GM06990 (cell line): ENCODE measurements around the gene PAMR1.

Experiments
- DNase-seq: peaks from one replicate; pipeline ENCODE4 v3.0.0-alpha.2; 2011; ENCODE audit not compliant: insufficient read length; ENCODE audit errors: extremely low read depth
- H3K27me3 ChIP-seq: replicated peaks from 2 replicates; pipeline ENCODE4 v1.6.0; 2011; ENCODE audit warnings: low read length; ENCODE audit not compliant: control insufficient read depth, insufficient read depth
- H3K36me3 ChIP-seq: 2 replicates; pipeline ENCODE4 v1.5.1; 2011; ENCODE audit warnings: low read length; ENCODE audit not compliant: control insufficient read depth, insufficient read depth
- H3K4me3 ChIP-seq: replicated peaks from 2 replicates; pipeline ENCODE4 v1.5.1; 2011; ENCODE audit warnings: low read depth, mild to moderate bottlenecking, control low read depth, low read length
- TF ChIP-seq, protein P1 (sequence below): IDR thresholded peaks from 2 replicates; pipeline ENCODE4 v1.5.1; 2011; ENCODE audit warnings: low read length, control low read depth, mild to moderate bottlenecking, inconsistent platforms; ENCODE audit not compliant: insufficient read depth, poor library complexity, severe bottlenecking

PAMR1 gene

DNA sequence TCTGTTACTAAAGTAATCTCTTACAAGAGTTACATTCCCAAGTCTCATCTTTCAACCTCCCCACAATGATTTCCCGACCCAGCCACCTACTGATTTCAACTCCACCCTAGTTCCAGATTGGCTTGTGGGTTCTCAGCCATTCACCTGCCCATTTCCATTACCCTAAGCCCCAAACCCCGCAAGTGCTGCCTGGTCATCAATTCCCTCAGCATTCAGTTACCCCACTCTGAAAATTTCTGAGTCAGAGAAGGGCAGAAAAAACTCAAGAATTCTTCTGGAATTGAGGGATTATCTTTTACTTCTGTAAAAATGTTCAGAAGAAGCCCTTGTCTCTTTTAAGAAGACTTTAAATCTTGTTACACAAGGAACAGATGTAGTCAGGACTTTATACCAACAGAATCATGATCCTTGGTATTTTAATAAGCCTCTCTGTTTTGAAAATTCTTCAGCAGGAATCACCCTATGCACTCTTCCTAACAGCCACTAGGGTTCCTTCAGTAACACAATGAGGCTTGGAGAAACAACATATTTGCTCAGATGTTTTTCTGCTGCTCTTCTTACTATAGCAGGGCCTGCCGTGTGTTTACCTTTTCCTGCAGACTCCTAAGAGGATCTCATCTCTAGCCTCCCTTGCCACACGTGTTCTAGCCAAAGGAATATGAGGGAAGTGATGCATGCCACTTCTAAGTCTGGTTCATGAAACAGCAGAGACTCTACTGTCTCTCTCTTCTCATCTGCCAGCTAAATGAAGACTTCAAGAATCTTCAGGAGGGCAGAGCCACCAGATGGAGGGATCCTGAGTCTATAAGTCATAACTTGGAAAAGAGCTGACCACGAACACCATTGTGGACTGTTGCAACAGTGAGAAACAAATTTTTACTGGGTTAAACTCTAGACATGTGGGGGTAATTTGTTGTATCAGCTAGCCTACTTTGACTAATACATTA lies 29.3 kb upstream of the PAMR1 start:
- Histone ChIP-seq H3K36me3 (no peaks in the 10 kb centered on the region), H3K4me3 (no peak overlapping the region), H3K27me3 (peaks cover 1% of the 10 kb centered on the region)
- TF ChIP-seq, protein P1, sequence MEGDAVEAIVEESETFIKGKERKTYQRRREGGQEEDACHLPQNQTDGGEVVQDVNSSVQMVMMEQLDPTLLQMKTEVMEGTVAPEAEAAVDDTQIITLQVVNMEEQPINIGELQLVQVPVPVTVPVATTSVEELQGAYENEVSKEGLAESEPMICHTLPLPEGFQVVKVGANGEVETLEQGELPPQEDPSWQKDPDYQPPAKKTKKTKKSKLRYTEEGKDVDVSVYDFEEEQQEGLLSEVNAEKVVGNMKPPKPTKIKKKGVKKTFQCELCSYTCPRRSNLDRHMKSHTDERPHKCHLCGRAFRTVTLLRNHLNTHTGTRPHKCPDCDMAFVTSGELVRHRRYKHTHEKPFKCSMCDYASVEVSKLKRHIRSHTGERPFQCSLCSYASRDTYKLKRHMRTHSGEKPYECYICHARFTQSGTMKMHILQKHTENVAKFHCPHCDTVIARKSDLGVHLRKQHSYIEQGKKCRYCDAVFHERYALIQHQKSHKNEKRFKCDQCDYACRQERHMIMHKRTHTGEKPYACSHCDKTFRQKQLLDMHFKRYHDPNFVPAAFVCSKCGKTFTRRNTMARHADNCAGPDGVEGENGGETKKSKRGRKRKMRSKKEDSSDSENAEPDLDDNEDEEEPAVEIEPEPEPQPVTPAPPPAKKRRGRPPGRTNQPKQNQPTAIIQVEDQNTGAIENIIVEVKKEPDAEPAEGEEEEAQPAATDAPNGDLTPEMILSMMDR, result no peak
- no peak for DNase-seq

DNA sequence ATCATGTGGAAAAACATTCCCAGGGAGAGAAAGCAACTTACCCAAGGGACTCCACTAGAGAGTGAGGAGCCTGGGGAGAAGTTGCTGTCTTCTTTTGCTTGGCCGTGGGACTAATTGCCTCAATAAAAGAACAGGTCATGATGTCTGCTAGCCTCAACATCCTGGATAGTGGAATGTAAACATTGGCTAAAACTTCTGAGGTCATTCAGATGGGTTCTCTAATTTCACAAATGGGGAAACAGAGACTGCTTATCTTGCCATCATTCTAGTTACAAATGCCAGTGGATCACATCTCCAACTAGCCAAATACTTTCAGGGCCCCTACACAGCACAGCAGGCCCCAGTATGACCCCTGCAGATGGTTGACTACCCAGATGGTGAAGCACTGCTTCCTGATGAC lies 28.4 kb upstream of the PAMR1 start:
- TF ChIP-seq, protein P1, result no peak
- Histone ChIP-seq H3K36me3 (no peaks in the 10 kb centered on the region), H3K4me3 (no peak overlapping the region), H3K27me3 (peaks cover 1% of the 10 kb centered on the region)
- no peak for DNase-seq

DNA sequence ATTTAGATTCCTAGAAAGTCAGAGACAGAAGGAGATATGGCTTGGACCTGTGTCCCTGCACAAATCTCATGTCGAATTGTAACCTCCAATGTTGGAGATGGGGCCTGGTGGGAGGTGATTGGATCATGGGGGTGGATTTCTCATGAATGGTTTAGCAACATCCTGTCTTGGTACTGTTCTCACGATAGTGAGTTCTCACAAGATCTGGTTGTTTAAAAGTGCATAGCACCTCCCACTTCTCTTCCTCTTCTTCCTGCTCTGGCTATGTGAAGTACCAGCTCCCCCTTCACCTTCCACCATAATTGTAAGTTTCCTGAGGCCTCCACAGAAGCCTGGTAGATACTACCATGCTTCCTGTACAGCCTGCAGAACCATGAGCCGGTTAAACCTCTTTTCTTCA lies 27.6 kb upstream of the PAMR1 start:
- H3K27me3 ChIP-seq, result peaks cover 1% of the 10 kb centered on the region
- no peaks in the 10 kb centered on the region for H3K36me3 ChIP-seq
- no peak overlapping the region for H3K4me3 ChIP-seq
- DNase-seq, result no peak
- TF ChIP-seq, protein P1, result no peak

DNA sequence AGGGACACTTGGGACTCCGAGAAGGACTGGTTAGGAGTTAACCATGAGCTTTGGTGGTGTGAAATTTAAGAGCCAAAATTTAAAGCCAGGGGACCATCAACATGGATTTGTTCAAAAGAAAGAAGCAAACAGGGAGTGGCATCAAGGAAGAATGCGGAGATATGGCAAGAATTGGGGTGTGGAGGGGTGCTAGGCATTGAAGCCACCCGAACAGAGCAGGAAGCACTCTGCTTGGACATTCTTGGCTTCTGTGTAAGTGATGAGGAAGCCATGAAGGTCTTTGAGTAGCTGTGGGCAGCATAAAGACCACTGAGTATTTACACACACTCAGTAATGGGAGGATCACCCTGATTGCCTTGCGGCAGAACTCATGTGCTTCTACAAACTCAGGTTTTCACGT lies 27.2 kb upstream of the PAMR1 start:
- Histone ChIP-seq H3K36me3 (no peaks in the 10 kb centered on the region), H3K4me3 (no peak overlapping the region), H3K27me3 (peaks cover 1% of the 10 kb centered on the region)
- no peak for DNase-seq
- TF ChIP-seq, protein P1, result no peak

DNA sequence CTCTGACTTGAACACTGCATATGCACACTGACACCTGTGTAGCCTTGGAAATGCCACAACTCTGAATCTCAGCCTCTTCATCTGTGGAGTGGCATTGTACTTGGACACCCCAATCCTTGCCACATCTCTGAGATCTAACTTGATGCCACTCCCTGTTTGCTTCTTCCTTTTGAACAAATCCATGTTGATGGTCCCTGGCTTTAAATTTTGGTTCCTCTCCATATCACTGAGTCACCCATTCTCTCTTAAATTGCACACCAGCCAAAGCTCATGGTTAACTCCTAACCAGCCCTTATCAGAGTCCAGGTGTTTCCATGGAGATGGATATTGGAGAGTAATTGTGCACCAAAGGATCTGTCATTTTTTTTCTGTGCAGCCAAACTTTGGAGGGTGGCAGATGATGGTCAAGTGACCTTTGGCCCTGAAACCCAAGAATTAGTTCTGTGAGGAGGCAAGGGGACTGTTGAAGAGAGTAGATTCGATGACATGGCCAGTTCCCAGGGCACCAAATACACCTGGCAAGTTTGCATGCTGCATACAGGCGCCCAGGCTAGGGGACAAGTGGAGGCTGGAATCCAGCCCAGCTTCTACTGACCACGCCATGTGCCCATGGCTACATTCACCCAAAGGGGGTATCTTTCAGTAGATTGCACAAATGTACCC lies 25.1 kb upstream of the PAMR1 start:
- no peak for DNase-seq
- no peaks in the 10 kb centered on the region for H3K36me3 ChIP-seq
- TF ChIP-seq, protein P1, result no peak
- H3K27me3 ChIP-seq, result no peaks in the 10 kb centered on the region; the same call in none of the 2 replicates
- no peak overlapping the region for H3K4me3 ChIP-seq
